Measurements from ENCODE around the gene GRIK1.
A peak's percentile ranks its signal among the peaks of the same experiment; 100 is the strongest.

The GRIK1 gene

DNA sequence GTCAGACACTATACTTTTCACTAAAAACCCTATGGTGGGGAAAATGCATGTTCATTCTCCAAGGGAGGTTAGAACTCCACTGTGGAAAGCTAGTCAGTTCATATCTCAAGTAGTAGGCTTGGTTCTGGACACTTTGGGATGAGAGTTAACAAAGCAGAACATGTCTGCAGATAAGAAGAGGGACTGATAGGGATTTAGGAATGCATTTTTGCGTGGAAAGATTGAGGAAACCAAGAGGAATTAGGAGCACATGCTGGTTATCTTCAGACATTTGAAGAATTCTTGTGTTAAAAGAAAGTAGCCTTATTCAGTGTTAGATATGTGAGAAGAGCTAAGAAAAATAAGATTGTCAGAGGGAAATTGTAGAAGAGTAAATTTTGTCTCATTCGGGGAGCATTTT lies 1.2 kb upstream of the GRIK1 start:
- no peak for DNase-seq
- no peak overlapping the region for H3K27ac ChIP-seq (ENCODE audit: low read length, poor library complexity, severe bottlenecking)
- no peak overlapping the region for H4K8ac ChIP-seq (ENCODE audit: low read length)
- no peak overlapping the region for H4K91ac ChIP-seq (ENCODE audit: low read length)
- no peaks in the 10 kb centered on the region for H3K9me3 ChIP-seq (ENCODE audit: control insufficient read depth, low read length)
- no peak overlapping the region for H2AFZ ChIP-seq (ENCODE audit: low read depth, low read length)
- no peak overlapping the region for H3K4ac ChIP-seq (ENCODE audit: low read depth in 1 of 2, low read length in 2 of 2)
- no peak overlapping the region for H2BK15ac ChIP-seq (ENCODE audit: low read depth, poor library complexity, severe bottlenecking)
- H2BK12ac ChIP-seq (ENCODE audit: low read length in 2 of 2): no peak overlapping the region
- peaks cover 9% of the 10 kb centered on the region for H3K4me1 ChIP-seq (ENCODE audit: control insufficient read depth, insufficient read depth, low read depth, low read length)
- no peak overlapping the region for H3K4me3 ChIP-seq (ENCODE audit: insufficient read depth in 1 of 2, low read depth in 1 of 2, low read length in 2 of 2)
- peaks cover 50 to 68% of the 10 kb centered on the region in 2 experiments for H3K27me3 ChIP-seq (ENCODE audit: control insufficient read depth in 1 of 2, insufficient read depth in 1 of 2, low read length in 2 of 2)
- H3K36me3 ChIP-seq (ENCODE audit: control insufficient read depth in 1 of 2, insufficient read depth in 2 of 2, low read depth in 1 of 2, low read length in 2 of 2): no peaks in the 10 kb centered on the region
- H2BK120ac ChIP-seq (ENCODE audit: low read depth, low read length): no peak overlapping the region
- H3K18ac ChIP-seq (ENCODE audit: low read depth in 1 of 2, low read length in 2 of 2): no peak overlapping the region
- no peaks in the 10 kb centered on the region for H3K79me1 ChIP-seq (replicated peaks; ENCODE audit: low read length, poor library complexity, severe bottlenecking)
- WGBS: 37% methylated on average over 2 of the region's 2 CpGs
- no peak overlapping the region for H2AK5ac ChIP-seq (ENCODE audit: low read length, severe bottlenecking)
- no peak overlapping the region for H2BK5ac ChIP-seq (ENCODE audit: low read depth, low read length, poor library complexity, severe bottlenecking)
- H3K14ac ChIP-seq (ENCODE audit: low read length in 2 of 2): no peak overlapping the region
- H3K9ac ChIP-seq (ENCODE audit: low read length): no peak overlapping the region
- H3K4me2 ChIP-seq (ENCODE audit: low read length, poor library complexity, severe bottlenecking): no peak overlapping the region
- H3K23ac ChIP-seq (ENCODE audit: low read length in 2 of 2): no peak overlapping the region

DNA sequence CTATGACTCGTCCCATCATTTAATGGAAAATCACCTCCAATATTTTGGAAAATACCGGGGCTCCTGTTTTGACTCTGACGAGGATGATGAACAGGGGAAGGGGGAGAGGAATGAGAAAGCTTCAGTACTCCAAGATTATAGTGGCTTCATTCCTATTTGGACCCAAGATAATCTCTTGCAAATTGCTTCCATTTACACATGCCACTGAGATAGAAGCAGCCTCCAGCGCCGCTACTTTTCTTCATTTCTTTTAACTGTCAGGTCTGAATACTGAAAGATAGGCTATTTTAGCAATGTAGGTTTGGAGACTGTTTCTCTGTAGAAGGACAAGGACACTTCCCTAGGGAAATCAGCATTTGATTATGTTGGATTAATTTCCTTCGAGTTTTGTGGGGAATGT lies 565 bp upstream of the GRIK1 start:
- WGBS: 0% methylated on average over 1 of the region's 6 CpGs

DNA sequence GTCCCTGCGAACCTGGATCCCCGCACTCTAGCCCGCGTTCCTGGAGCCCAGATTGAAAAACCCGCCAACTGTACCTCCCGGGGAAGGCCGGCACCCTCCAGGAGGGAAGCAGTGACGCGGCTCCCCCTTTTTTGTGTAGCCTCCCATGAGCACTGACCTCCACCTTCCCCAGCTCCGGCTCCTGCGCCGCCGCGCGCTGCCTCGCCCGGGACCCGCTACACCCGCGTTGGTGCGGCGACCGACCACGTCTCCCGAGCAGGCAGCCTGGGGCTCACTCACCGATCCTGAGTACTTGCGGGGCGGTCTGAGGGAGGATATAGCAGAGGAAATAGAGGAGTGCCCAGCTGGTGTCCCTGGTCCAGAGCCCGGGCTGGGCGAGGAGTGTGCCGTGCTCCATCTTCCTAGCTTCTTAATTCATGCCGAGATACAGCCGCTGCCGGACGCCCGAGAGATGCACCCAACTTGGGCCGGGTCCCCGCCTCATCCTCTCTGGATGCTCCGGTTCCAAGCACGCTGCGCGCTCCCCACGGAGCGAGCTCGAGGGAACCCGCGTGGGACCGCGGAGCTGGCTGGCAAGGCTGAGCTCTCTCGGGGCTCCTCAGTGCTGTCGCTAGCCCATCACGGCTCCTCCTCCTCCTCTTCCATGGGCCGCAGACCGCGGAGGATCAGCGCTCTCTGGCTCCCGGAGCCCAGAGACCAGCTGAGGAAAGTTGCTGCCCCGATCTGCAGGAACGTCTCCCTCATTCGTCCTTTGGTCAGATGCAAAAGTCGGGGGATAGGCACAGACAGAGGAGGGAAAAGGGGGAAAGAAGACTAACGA lies 482 bp downstream of the GRIK1 start:
- DNase-seq: no peak
- Histone ChIP-seq H3K4ac (ENCODE audit: low read depth in 1 of 2, low read length in 2 of 2) (no peak overlapping the region), H3K18ac (ENCODE audit: low read depth in 1 of 2, low read length in 2 of 2) (no peak overlapping the region), H4K91ac (ENCODE audit: low read length) (no peak overlapping the region), H2BK12ac (ENCODE audit: low read length in 2 of 2) (no peak overlapping the region), H2BK120ac (ENCODE audit: low read depth, low read length) (no peak overlapping the region), H3K9me3 (ENCODE audit: control insufficient read depth, low read length) (no peaks in the 10 kb centered on the region), H3K9ac (ENCODE audit: low read length) (no peak overlapping the region), H3K4me2 (ENCODE audit: low read length, poor library complexity, severe bottlenecking) (peak overlapping the region; percentile 84), H3K14ac (ENCODE audit: low read length in 2 of 2) (no peak overlapping the region), H2AK5ac (ENCODE audit: low read length, severe bottlenecking) (no peak overlapping the region), H4K8ac (ENCODE audit: low read length) (no peak overlapping the region), H2BK15ac (ENCODE audit: low read depth, poor library complexity, severe bottlenecking) (no peak overlapping the region), H3K4me3 (ENCODE audit: insufficient read depth in 1 of 2, low read depth in 1 of 2, low read length in 2 of 2) (peak overlapping the region; percentile 52 to 76), H3K27me3 (ENCODE audit: control insufficient read depth in 1 of 2, insufficient read depth in 1 of 2, low read length in 2 of 2) (peaks cover 54 to 74% of the 10 kb centered on the region in 2 experiments), H3K4me1 (ENCODE audit: control insufficient read depth, insufficient read depth, low read depth, low read length) (peaks cover 9% of the 10 kb centered on the region), H3K27ac (ENCODE audit: low read length, poor library complexity, severe bottlenecking) (no peak overlapping the region), H2AFZ (ENCODE audit: low read depth, low read length) (no peak overlapping the region), H2BK5ac (ENCODE audit: low read depth, low read length, poor library complexity, severe bottlenecking) (no peak overlapping the region), H3K79me1 (replicated peaks; ENCODE audit: low read length, poor library complexity, severe bottlenecking) (no peaks in the 10 kb centered on the region), H3K23ac (ENCODE audit: low read length in 2 of 2) (peak overlapping the region in 1 of 2 experiments; percentile 9), H3K36me3 (ENCODE audit: control insufficient read depth in 1 of 2, insufficient read depth in 2 of 2, low read depth in 1 of 2, low read length in 2 of 2) (no peaks in the 10 kb centered on the region)
- 1% methylated on average over 60 of the region's 62 CpGs for WGBS

More for the DNA sequence above, 565 bp upstream of the GRIK1 start:
- no peak for DNase-seq
- Histone ChIP-seq H3K27ac (ENCODE audit: low read length, poor library complexity, severe bottlenecking) (no peak overlapping the region), H2AFZ (ENCODE audit: low read depth, low read length) (no peak overlapping the region), H3K4me1 (ENCODE audit: control insufficient read depth, insufficient read depth, low read depth, low read length) (peaks cover 9% of the 10 kb centered on the region), H2BK120ac (ENCODE audit: low read depth, low read length) (no peak overlapping the region), H3K4me2 (ENCODE audit: low read length, poor library complexity, severe bottlenecking) (no peak overlapping the region), H3K23ac (ENCODE audit: low read length in 2 of 2) (no peak overlapping the region), H3K27me3 (ENCODE audit: control insufficient read depth in 1 of 2, insufficient read depth in 1 of 2, low read length in 2 of 2) (peaks cover 50 to 71% of the 10 kb centered on the region in 2 experiments), H3K4me3 (ENCODE audit: insufficient read depth in 1 of 2, low read depth in 1 of 2, low read length in 2 of 2) (peak overlapping the region in 1 of 2 experiments; percentile 76), H3K9me3 (ENCODE audit: control insufficient read depth, low read length) (no peaks in the 10 kb centered on the region), H2AK5ac (ENCODE audit: low read length, severe bottlenecking) (no peak overlapping the region), H3K14ac (ENCODE audit: low read length in 2 of 2) (no peak overlapping the region), H3K9ac (ENCODE audit: low read length) (no peak overlapping the region), H3K79me1 (replicated peaks; ENCODE audit: low read length, poor library complexity, severe bottlenecking) (no peaks in the 10 kb centered on the region), H2BK5ac (ENCODE audit: low read depth, low read length, poor library complexity, severe bottlenecking) (no peak overlapping the region), H3K36me3 (ENCODE audit: control insufficient read depth in 1 of 2, insufficient read depth in 2 of 2, low read depth in 1 of 2, low read length in 2 of 2) (no peaks in the 10 kb centered on the region), H3K4ac (ENCODE audit: low read depth in 1 of 2, low read length in 2 of 2) (no peak overlapping the region), H3K18ac (ENCODE audit: low read depth in 1 of 2, low read length in 2 of 2) (no peak overlapping the region), H4K91ac (ENCODE audit: low read length) (no peak overlapping the region), H2BK12ac (ENCODE audit: low read length in 2 of 2) (no peak overlapping the region), H4K8ac (ENCODE audit: low read length) (no peak overlapping the region), H2BK15ac (ENCODE audit: low read depth, poor library complexity, severe bottlenecking) (no peak overlapping the region)

DNA sequence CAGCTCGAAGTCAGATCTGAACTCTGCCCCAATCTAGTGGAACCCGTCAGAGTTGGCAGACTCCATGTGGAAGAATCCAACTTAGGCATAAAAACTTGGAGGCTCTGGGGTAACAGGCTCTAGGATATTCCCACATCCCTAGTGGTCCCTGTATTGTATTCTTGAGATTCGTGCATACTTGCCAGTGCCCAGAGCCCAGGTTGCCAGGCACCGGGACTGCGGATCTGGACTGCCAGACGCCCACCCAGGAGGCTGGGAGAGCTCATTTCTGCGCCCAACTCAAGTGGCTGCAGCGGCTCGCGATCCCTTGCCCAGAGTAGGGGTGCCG lies 1.1 kb downstream of the GRIK1 start:
- H2AFZ ChIP-seq (ENCODE audit: low read depth, low read length): no peak overlapping the region
- H4K91ac ChIP-seq (ENCODE audit: low read length): no peak overlapping the region
- H3K27me3 ChIP-seq (ENCODE audit: control insufficient read depth in 1 of 2, insufficient read depth in 1 of 2, low read length in 2 of 2): peaks cover 54 to 76% of the 10 kb centered on the region in 2 experiments
- H3K4me2 ChIP-seq (ENCODE audit: low read length, poor library complexity, severe bottlenecking): peak overlapping the region; percentile 84
- H3K4me1 ChIP-seq (ENCODE audit: control insufficient read depth, insufficient read depth, low read depth, low read length): peaks cover 9% of the 10 kb centered on the region
- no peak overlapping the region for H2BK15ac ChIP-seq (ENCODE audit: low read depth, poor library complexity, severe bottlenecking)
- H2BK120ac ChIP-seq (ENCODE audit: low read depth, low read length): no peak overlapping the region
- no peak overlapping the region for H3K9ac ChIP-seq (ENCODE audit: low read length)
- no peak overlapping the region for H2AK5ac ChIP-seq (ENCODE audit: low read length, severe bottlenecking)
- H4K8ac ChIP-seq (ENCODE audit: low read length): no peak overlapping the region
- H3K27ac ChIP-seq (ENCODE audit: low read length, poor library complexity, severe bottlenecking): no peak overlapping the region
- no peak overlapping the region for H3K23ac ChIP-seq (ENCODE audit: low read length in 2 of 2)
- 20% methylated on average over 11 of the region's 11 CpGs for WGBS
- no peaks in the 10 kb centered on the region for H3K9me3 ChIP-seq (ENCODE audit: control insufficient read depth, low read length)
- no peak overlapping the region for H3K18ac ChIP-seq (ENCODE audit: low read depth in 1 of 2, low read length in 2 of 2)
- no peaks in the 10 kb centered on the region for H3K79me1 ChIP-seq (replicated peaks; ENCODE audit: low read length, poor library complexity, severe bottlenecking)
- H3K14ac ChIP-seq (ENCODE audit: low read length in 2 of 2): no peak overlapping the region
- peak overlapping the region in 1 of 2 experiments; percentile 76 for H3K4me3 ChIP-seq (ENCODE audit: insufficient read depth in 1 of 2, low read depth in 1 of 2, low read length in 2 of 2)
- H3K36me3 ChIP-seq (ENCODE audit: control insufficient read depth in 1 of 2, insufficient read depth in 2 of 2, low read depth in 1 of 2, low read length in 2 of 2): no peaks in the 10 kb centered on the region
- H2BK5ac ChIP-seq (ENCODE audit: low read depth, low read length, poor library complexity, severe bottlenecking): no peak overlapping the region
- DNase-seq: no peak
- H3K4ac ChIP-seq (ENCODE audit: low read depth in 1 of 2, low read length in 2 of 2): no peak overlapping the region
- H2BK12ac ChIP-seq (ENCODE audit: low read length in 2 of 2): no peak overlapping the region

Measured in mesenchymal stem cell (in vitro differentiated cells and primary cell).